CD4-positive, alpha-beta T cell treated with Interleukin-17A for 1 hour (primary cell): ENCODE data around the gene CRMP1.

Source experiments
- DNase-seq: peaks from one replicate; pipeline ENCODE4 v3.0.0-alpha.2; 2020

The CRMP1 gene

DNA sequence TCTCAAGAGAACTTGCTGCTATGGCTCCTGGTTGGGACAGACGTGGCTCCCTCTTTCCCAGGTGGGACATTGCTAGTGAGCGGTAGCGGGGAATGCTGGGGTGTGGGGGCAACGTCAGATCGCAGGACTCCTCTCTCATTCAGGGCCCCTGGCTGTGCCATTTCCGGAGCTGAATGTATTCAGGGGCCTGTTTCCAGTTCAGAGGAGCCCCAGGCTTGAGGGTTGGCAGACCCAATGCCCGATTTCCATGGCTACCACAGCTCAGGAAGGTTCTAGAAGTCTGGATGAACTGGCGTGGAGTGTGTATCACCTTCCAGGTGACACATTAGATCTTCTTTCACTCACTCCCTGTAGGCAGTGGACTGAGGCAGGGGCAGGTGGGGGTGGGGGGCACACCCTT is 26.2 kb upstream of the CRMP1 start:
- no peak for DNase-seq

DNA sequence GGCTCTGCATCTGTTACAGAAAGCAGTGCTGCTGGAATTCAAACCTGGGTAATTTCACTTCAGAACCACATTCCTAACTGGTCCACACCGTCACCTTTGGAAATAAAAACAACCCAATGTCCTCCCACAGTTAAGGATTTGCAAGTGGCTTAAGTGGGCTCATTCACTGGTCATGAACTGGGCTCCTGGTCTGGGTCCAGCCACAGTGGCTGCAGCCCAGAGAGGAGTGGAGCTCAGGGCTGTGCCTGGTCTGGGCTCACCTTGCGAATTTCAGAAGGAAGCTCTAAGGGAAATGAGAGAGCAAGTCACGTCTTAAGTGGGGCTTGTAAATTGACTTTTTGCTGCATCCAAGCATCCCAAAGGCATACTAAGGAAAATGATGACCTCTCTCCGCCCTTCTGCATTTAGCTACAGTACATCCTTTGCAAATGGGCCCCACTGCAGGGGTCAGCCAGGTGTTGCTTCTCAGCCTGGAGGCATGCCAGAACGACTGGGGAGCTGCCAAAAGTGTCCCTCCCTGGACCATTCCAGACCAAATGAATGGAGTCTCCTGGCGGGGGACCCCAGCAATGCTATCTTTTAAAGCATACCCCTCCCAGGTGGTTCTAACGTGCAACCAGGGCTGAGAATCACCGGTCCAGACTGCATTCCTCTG is 25.6 kb upstream of the CRMP1 start:
- DNase-seq: no peak

DNA sequence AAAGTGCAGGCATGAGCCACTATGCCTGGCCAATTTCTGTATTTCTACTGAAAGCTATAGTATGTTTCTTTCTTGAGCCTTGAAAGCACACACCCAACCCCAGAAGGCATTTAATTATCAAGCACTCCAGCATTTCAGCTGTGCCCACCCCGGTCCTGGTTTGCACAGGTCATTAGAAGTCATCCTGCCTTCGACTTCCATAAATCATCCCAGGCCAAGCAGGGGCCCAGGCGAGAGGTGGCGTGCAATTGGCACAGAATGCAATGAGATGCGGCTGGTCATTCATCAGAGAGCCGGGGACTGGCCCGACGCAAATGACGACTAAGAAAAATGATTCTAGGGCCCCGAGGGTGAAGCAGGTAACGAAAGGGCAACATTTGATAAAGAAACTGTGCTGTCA is 24.8 kb upstream of the CRMP1 start:
- DNase-seq: no peak

DNA sequence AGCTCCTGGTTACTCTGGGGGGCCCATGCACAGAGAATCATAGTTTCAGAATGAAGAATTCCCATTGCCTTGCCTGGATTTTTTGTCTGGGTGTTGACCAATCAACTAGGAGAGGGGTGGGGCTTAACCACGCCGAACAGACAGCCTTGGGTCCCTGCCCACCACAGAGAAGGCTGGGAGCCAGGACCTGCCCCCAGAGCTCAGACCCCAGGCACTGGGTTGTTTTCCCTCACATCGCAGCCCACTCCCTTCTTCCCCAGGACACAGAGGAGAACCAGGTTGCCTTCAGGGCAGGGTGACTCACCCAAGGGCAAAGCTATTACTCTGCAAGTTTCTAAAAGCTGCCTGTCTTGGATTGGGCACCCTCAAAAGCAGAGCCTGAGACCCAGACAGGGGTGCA is 23.3 kb upstream of the CRMP1 start:
- DNase-seq: no peak

DNA sequence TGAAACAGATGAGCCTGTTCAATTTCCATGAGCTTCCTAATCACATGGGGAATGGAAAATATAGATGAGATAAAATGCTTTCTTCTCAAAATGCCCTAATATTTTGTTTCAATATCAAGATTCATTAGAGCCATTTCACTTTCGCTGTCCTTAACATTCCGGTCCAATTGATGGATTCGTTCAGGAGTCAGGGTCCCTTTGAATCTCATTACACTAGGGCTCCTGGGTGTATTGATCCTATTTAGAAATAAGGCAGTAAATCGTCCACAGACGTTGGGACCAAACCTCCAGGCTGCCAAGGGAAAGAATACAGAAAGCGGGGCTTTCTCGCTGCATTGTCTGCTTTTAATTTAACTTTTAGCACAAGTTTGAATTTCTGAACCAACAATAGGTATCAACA is 20.6 kb upstream of the CRMP1 start:
- DNase-seq: no peak

DNA sequence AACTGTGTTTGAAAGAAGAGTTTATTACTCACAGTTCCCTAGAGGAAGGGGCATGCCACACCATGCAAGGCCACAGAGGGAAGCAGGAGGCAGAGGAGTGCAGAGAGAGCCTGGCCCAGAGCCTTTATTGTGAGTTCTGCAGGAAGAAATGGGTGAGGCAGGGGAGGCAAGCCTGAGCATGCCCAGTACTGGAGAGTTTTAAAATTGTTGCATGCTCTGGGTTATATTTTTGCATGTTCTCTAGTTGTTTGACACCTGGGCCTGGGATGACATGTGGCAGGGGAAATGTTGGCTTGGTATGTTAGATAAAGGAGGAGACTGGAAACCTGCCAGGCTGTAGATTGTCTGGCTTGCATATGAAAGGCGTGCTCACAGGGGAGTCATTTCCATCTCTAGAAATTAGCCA is 19.7 kb upstream of the CRMP1 start:
- no peak for DNase-seq

DNA sequence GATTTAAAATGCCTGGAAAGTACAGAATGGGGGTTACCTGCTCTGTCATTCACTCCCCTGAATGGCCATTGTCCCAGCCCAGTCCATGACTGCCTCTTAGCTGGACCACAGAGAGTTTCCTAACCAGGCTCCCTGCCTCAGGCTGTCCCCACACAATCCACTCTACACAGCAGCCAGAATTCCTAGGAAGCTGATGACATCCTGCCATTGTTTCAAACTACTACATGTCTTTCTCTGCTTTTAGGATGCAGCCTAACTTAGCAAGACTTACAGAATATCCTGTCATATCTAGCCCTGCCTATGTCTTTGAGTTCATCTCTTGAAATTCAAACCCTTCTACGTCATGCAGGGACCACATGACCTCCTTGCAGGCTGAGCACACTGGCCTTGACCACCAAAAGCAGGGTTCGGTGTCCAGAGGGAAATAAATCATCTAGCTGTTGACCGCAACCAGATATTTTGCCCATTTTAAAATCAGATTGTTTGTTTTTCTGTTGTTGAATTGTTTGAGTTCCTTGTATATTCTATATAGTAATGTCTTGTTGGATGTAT is 16.1 kb upstream of the CRMP1 start:
- DNase-seq: no peak

DNA sequence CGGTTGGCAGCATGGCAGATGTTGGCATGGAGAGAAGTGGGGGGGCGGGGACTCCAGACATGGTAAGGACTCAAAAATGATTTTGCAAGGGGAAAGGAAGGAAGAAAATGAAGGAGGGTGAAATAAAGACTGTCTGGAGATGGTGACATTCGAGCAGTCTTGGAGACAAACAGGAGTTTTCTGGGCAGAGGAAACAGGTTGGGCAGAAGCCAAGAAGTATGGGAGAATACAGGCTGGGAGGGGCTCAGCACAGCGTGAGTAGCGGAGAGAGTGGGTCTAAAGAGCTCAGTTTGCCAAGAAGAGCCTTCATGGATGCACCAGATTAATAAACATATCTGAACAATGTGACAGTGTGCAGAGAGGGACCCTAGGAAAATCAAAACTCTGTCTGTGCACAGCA is 13.3 kb upstream of the CRMP1 start:
- DNase-seq: no peak

DNA sequence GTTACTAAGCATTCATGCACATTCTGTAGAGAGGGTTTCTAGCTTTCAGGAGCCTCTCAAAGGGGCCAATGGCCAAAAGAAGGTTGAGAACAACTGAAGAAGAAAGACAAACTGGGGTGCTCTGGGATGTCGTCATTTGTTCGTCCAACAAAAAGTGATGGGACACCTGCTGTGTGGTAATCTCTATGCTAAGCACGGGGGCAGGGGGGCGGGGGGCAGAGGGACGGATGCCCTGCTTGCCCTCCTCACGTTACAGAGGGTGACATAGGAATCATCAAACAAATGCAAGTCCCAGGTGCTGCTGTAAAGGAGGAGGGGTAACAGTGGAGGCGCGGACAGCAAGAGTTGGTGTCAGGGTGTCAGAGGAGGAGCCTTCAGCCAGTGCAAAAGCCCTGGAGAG is 12.8 kb upstream of the CRMP1 start:
- DNase-seq: no peak

DNA sequence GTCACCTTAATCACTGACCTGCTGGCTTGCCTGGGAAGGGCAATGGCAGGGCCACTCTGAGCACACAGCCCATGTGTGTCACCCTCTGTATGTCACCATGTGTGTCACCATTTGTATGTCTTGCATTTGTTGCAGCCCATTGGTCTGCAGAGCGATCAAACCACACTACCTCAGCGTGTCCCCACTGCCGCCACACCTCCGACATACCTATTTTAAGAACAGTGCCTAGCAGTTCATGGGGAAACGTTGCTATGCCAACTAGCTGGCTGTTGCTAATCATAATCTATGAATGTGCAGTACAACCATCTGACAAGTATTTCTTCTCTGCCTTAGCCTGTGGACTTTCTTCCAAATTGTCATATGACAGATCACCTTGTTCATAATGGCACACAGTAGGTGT is 8.0 kb upstream of the CRMP1 start:
- DNase-seq: no peak

DNA sequence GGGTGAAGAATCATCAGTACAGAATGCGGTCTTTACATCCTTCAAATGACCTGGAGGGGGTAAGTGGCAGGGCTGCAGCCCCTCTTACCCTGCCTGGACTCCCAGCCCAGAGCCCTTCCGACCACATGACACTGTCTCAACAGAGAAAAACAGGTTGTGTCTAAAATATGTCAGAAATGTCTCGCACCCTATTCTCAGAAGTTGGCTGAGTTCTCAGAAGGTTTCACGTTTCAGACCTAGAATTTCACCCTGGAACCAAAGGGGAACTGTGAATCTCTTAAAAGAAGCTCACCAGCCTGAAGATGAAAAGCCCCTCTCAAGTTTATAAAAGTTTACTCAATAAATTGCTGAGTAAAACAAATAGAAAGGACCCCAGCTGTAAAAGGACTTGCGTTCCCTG is 7.0 kb upstream of the CRMP1 start:
- DNase-seq: no peak

DNA sequence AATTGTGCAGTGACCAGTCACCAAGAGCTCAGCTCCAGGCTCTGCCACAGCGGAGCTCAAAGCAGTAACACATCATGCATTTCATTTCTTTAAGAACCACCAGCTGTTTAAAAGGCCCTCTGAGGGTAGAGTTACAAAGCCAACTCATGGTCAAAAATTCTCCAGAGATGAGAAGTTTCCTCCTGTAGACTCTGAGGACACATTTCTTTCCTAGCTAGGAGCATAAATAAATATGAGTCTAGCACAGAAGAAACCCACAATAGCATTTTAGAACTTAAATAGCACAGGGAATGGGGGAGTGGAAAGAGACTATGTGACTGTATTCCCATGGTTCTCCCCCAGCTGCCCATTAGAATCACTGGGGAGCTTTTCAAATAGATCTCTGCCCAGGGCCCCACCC is 6.5 kb upstream of the CRMP1 start:
- no peak for DNase-seq

DNA sequence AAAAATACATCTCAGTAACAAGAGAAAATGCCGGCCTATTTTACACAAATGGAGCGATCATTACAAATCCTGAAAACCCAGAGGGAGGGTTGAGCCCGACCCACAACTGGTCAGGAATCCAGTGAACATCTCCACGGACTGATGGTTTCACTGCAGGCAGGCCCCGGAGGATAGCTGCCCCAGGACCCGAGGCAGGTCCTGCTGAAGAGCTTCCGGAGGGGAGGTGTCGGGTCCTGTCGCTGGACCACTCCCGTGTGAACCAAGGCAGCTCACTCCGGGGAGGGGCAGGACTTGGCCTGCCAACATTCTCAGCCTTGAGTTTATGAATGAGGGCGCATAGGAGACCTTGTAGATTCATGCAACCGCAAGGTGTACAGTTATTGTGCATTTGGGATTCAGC is 4.8 kb upstream of the CRMP1 start:
- DNase-seq: no peak

DNA sequence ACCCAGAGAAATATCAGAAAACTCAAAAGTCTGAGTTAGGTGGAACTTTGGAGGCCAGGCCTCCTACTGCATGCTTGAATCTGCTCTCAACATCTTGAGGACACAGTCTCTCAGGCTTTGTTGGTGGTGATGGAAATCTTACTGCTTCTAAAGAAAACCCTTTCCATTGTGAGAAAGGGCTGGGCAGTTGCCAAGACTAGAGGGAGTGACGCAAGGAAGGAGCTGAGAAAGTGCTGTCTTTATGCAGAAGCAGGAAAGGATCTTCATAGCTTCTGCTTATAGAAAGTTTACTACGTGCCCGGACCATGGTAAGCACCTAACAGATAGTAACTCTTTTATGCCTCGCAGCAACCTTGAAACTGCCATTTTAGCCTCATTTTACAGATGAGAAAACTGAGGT is 2.4 kb upstream of the CRMP1 start:
- no peak for DNase-seq

DNA sequence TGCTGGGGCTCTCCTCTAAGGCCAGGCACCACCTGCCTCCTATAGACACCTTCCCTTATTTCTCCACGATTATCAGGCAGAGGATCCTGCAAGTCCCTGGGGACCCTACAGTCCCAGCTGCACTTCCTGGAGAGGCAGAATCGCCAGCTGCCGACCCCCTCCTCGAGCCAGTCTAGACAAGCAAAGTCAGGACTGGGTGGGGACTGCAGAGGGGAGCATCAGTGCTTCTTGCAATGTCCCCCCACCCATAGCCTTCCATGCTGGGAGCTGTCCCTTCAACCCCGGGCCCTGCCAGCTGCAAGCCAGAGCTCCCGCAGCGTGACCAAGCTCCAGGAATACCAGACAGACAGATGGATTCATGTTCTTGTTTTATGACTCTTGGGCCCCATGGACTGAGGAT is 1.4 kb upstream of the CRMP1 start:
- no peak for DNase-seq

DNA sequence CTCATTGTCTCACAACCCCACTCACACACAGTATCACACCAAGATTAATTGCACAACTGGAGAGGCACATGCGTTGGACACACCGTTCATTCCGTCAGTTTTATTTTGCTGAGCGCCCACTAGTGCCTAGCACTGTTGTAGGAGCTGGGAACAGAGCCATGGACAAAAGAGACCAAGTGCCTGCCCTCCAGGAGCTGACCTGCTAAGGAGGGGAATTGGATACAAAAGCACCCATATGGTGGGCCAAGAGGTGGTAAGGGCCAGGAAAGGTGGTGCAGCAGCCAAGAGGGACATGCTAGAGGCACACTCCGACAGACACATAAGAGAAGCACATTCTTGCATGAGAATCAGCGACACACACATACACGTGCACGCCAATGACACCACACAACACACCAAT is 705 bp upstream of the CRMP1 start:
- no peak for DNase-seq

DNA sequence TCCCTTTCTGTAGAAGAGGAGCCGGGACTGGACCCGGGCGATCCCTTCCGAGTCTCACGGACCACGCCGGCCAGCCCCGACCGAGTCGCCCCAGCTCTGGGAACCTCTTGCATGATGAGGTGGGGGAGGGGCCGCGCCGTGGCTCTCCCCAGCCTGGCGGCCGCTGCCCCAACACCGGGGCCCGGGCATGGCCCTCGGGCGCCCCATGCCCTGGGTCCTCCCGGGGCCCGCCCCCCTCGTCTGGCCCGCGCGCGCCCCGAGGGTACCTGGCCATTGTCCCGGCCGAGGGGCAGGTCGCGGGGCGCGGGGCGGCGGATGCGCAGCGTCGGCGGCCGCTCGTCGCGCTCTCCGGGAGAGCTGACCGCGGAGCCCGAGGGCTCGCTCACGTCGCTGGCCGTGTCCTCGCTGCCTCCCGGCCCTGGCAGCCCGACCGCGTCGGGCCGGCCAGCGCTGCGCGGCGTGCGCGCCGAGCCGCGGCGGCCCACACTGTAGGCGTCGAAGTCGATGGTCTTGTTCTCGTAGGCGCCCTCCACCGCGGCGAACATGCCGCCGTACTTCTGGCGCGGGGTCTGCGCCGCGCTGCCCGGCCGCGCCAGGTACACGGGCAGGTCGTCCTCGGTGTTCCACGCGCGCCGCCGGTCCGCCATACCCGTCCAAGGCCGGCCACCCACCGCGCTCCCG is 423 bp downstream of the CRMP1 start:
- DNase-seq: no peak

DNA sequence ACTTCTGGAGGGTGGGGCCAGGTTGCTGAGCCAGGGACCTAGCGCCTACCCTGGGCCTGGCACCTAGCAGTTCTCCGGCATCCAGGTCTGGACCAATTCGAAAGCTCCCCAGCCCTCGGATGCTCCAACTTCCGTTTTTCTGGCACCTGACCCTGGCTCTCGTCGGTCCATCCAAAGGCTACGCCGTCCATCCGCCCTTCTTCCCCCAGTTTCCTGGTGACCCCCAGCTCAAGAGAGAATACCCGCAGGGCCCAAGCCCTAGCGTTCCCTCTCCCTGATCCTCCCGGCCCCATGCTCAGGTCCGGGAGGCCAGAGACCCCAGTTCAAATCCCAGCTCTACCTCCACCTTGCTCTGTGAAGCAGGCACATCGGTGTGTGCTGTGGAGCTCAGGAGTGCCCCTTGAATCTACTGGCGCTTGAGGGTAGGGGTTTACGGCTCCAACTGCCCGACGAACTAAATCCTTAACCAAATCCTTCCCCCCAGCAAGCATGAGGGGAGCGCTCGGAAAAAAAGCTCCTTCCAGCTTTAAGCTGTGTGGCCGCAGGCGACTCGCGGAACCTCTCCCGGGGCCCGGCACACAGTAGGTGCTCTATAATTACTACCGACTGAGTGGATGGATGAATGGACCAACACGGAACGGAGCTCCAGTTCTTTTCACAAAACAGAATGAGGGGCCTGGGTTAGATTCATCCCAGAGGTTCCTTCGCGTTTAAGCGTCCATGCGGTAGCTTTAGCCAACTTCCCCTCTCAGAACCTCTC is 1.1 kb downstream of the CRMP1 start:
- no peak for DNase-seq

DNA sequence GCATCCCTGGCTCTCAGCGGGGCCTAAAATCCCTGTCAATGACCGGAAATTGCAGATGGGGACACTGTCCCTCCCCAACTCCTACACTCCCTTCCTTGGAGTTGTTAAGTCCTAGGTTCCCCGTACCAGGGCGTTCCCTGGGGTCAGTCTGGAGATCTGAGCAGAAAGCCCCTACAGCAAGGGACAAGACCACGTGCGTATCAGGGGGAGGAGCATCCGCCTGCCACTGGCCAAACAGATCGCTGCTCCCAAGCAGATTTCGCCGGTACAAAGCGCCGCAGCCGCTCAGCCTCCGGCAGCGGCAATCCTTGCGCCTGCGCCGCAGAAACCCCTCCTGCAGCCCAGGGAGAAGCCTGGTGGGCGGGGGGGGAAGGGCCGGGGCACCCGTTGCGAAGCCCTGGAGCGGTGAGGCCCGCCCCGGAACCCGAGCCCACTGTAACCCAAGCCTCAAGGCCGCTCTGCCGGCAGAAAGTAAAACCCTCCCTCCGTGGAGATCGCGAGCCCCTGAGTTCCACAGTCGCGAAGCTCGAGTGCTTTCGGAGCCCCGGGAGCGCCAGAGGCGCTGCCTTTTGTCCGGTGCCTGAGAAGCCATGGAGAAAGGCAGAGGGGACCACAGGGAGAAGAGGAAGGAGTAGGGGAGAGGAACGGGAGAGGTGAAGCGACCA is 2.7 kb downstream of the CRMP1 start:
- no peak for DNase-seq

DNA sequence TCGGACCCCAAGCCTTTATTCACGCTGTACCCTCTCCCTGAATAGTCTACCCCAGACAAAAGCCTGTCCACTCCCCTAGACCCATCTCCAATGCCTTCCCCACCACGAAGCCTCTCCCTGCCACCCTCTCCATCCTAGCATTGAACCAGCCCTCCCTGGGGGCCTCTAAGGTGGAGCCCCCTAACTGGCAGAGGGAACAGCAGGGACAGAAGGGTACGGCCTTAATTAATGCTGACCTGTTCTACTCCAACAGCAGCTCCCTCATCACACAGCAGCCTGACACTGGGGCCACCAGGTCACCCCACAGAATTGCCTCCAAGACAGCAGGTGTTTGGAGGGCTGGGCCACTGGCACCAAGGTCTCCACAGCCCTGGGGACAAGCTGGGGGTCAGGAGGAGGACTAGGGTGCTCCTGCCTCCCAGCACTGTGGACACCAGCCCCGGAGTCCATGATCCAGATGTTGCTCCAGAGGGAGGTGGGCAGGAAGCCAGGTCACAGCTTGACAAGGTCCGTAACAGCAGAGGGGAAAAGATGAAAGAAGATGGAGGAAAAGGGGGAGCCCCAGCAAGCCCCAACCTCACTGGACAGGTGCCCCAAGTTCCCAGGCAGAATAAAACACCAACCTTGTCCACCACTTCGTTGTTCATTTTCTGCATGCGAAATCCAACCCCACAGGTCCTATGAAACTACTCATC is 3.7 kb downstream of the CRMP1 start:
- DNase-seq: no peak

DNA sequence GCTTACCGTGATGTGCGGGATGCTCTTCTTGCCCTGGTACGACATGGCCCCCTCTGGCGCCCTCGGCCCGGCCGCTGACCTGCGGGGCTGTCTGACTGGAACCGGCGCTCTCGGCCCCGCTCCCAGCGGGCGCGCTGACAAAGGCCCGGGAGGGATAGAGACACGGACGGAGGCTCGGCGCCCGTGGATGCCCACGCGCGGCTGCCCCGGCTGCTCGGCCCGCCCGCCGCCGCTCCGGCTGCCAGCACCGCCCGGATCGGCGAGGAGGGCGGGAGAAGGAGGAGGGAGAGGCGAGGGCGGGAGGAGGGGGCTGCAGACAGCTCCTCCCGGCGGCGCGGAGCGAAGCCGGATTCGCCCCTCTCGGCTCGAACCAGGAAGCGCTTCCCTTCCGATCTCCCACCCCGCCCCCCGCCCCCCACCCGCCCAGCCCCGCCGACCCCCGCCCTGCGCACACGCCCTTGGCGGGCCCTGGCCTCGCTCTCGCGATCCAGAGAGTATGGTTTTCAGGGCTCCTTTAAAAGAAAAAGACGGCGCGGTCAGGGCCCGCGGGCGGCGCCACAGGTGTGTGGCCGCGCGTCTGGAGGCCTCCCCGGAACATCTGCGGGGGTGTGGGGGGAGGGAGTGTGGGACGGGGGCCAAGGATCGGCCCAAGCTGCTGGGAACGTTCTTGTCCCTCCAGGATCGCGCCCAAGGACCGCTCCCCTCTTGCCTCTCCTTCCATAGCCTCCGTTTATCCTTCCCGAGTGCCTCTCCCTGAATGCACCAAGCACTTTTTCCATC is 4.5 kb downstream of the CRMP1 start:
- DNase-seq: no peak
